ENCODE results near the gene SACS. TPM values are rescaled to one million over a fixed set of nuclear protein-coding genes. Genes with fewer than 3 reads are reported as not detected.
"Not testable (repeated sequence)": the region's sequence is repeated elsewhere in the genome, so short reads cannot be mapped to it uniquely, and the experiment has no call there.

SACS gene
- total RNA-seq, 1 donor from 2014 or later, result 150 TPM

DNA sequence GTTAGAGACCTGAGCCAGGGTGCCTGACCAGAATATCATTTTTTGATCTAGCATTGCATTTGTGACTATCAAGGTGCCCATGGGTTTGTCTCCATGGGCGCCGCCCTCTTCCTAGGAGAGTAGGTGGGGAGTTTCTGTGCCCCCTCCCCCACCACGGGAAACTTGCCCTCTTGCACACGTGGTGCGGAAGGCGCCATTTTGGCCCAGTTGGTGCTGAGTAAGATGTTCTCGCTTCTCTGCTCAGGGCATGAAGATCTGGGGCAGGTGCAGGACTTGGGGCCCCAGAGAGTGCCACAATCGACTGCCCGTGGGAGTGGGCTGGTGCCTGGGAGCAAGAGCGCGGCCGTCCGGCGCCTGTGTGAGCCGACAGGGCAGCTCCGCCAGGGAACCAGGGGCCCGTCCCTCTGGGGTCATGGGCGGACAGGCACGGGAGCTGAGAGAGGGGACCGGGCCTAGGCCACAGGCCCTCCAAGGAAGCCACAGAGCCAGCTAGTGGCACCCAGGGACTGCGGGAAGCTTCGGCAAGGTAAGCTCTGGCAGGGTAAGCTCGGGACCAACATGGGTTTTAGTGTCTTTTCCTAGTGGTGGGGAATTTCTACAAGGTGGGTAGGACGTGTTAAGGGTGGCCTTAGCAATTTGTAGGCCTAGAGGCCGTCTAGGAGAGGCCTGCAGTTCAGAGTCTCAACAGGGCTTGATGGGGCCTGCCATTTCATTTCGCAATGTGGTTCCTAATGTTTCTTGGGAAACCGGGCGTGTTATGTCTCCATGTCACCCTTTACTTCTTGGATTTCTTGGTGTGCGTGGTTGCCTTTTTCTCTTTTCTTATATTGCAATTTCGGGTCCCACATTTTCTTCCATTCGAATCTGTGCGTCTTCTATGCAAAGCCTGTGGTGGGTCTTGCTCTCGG is 14.5 kb downstream of the SACS start:
- no peak for DNase-seq (ENCODE audit: low read depth, low spot score)

DNA sequence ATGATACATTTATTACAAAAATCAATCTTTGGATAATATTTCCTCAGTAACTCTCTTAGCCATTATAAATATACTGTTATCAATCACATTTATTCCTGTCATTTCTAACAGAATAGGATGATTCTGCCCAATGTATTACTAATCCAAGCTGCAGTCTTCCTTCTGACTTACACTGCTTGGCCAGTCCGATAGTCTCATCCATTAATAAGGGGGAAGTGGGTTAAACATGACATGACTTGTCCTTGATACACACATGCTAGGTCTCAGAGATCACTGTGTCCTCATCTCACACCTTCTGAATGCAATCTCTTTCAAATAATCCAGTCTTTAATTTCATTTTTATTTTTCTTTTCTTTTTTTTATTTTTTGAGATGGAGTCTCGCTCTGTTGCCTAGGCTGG is 18.8 kb downstream of the SACS start:
- DNase-seq (ENCODE audit: low read depth, low spot score), result no peak

DNA sequence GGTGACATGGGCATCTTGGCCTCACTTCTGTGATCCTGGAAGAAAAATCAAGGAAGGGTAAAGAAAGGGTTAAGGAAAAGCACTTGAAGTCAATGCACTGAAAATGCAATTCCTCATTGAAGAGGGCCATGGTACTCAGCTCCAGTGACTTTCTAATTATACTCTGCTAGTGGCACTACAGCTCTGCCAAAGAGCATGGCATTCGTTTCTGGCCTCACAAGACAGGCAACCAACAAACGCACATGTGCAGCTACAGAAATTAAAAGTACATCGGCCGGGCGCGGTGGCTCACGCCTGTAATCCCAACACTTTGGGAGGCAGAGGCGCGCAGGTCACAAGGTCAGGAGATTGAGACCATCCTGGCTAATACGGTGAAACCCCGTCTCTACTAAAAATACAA is 21.8 kb downstream of the SACS start:
- DNase-seq (ENCODE audit: low read depth, low spot score), result no peak

DNA sequence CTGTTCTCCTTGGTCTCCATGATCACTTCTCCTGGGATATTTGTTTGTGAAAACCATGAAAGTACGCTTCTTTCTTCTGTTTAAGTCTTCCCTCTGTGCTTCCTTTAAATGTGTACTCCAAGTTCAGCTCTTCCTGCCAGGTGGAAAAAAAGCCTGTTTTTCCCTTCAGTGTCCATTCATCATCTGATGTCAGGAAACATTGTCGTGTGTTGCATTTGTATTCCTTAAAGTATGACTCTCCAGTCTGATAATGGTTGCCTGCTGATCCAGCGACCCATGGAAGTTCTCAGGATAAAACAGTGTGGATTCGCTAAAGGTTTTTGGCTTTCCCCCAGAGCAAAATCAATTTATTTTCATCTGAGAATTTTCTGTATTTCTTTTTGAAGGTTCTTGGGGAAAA is 22.3 kb downstream of the SACS start:
- DNase-seq (ENCODE audit: low read depth, low spot score), result peak; percentile 27

DNA sequence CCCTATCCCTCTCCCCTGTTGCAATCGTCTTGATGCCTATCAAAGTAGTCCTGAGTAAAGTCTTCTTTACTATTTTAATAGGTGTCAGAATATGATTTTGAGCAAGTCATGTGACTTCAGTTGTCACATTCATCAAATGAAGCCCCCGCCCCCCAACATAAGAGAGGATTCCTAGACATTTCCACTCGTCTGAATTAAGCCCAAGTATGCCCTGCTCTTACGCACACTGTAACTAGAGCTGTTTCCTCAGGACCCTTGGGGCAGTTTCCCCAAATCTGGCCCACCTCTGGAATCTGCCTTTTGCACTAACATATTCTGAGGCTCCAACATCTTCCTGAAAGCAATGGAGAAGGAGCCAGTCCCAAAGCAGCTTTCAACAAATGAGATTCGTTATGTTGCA is 25.5 kb downstream of the SACS start:
- DNase-seq (ENCODE audit: low read depth, low spot score), result no peak

DNA sequence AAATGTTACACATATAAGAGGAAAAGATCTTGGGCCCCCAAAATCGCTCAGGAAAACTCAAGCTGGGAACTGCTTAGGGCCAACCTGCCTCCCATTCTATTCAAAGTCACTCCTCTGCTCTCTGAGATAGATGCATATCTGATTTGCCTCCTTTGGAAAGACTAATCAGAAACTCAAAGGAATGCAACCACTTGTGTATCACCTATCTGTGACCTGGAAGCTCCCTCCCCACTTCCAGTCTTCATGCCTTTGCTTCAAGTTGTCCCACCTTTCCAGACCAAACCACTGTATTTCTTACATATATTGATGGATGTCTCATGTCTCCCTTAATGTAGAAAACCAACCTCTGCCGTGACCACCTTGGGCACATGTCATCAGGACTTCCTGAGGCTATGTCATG is 32.3 kb downstream of the SACS start:
- not testable (repeated sequence) for DNase-seq (ENCODE audit: low read depth, low spot score)

DNA sequence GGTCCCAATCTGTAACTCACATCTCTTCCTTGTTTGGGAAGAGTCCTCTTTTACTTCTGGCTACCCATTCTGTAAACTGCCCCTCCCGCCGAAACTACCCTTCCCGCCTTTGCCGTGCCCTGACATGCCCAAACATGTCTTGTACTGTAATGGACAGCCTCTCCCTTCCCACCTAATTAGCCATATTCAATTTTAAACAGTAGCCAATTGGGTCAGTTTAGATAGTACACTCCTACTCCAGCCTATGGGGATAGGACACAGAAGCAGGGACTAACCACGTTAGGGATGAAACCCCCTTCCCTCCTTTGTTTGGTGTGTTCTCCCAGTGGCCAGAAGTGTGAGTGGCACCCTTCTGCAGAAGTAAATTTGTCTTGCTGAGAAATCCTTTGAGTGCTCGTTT is 34.2 kb downstream of the SACS start:
- no peak for DNase-seq (ENCODE audit: low read depth, low spot score)

DNA sequence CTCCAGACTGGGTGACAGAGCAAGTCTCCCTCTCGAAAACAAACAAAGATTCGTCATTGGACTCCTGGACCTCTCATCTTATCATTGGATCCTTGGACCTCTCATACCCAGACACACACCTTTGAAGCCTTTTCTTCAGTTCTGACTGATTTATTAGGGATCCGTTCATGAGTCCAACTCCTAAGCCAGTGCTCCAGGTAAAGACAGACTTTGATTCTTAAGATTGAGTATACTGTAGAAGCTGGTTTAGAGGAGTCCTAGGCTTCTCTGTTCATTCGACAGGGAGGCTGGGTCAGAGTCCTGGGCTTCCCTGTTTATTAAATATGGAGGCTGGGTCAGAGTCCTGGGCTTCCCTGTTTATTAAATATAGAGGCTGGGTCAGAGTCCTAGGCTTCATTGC is 38.7 kb downstream of the SACS start:
- no peak for DNase-seq (ENCODE audit: low read depth, low spot score)

DNA sequence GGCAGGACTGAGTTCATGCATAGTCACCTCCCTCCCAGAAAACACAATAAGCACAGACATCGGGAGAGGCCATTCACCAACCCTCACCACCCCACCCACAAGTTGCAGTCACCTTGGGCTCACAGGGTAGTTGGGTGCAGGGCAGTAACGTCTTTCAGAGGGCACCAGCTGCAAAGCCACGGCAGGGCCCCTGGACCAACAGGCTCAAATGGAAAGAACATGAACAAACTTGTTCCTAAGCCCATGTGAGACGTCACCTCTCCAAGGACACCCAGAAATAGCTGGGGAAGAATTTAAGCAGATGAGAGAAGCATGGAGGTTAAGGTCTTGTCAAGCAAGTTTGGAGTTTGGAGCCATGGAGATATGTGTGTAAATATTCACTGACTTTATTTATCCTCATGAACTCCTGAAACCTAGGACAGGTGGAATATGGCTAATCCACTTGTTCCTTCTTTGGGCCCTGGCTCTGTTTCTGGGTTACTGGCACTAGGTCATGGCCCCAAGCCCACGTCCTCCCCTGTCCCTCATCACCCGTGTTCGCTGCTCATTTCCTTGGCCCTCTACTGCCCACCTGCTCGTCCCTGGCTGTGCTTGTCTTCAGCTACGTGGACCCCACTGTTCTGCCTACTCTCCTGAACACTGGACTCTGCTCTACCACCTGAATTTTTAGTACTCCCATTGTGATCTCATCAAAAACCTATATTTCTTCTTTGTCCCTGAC is 40.4 kb downstream of the SACS start:
- no peak for DNase-seq (ENCODE audit: low read depth, low spot score)

DNA sequence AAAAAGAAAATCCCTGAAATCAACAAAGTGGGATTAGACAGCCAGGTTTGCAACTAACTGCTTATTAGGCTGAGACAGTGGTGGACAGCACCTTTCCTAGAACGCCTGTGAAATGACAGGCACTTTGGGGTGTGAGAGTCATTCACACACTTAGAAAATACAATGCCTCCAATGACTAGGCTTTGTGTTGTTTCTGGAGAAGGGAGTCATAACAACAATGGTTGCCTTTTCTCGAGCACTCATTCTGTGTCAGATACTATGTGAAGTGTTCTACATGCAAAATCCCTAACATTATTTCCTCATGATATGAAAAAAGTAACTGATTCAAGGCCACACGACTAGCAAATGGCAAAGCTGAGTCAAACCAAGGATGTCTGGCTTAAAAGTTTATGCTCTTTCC is 41.2 kb downstream of the SACS start:
- no peak for DNase-seq (ENCODE audit: low read depth, low spot score)

DNA sequence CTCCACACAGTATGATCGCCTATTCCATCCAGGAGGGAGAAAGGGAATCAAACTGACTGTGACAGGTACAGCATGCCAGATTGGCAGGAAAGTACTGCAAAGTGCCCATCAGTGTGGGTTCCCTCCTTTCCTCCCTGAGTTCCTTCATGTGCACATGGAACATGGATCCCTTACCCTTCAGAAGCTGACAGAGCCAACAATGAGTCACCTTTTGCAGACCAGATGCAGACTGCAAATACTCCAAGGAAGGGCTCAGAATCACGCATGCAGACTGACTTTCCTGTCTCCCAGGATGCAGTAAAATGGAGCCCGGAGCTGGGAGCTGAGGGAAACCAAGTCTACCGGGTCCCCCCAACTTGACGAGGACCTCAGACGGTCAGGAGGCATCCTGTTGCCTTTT is 41.8 kb downstream of the SACS start:
- no peak for DNase-seq (ENCODE audit: low read depth, low spot score)

DNA sequence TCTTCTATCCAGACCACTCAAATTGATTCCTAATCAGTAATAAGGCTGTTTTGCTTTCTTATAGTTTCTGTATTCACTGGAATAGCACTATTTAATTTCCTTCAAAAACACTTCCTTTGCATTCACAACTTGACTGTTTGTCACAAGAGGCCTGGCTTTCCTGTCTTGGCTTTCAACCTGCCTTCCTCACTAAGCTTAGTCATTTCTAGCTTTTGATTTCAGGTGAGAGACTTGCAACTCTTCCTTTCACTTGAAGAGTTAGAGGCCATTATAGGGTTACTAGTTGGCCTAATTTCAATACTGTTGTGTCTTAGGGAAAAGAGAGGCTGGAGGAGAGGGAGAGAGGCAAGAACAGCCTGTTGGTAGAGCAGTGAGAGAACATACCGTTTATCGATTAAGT is 47.0 kb downstream of the SACS start:
- no peak for DNase-seq (ENCODE audit: low read depth, low spot score)

DNA sequence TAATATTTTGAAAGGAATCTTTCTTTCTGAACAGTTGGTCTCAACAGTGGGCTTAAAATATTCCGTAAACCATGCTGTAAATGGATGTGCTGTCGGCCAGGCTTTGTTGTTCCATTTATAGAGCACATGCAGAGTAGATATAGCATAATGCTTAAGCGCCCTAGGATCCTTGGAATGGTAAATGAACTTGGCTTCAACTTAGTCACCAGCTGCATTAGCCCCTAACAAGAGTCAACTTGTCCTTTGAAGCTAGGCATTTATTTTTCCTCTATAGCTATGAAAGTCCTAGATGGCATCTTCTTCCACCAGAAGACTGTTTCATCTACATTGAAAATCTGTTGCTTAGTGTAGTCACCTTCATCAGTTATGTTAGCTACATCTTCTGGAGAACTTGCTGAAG is 47.6 kb downstream of the SACS start:
- no peak for DNase-seq (ENCODE audit: low read depth, low spot score)

DNA sequence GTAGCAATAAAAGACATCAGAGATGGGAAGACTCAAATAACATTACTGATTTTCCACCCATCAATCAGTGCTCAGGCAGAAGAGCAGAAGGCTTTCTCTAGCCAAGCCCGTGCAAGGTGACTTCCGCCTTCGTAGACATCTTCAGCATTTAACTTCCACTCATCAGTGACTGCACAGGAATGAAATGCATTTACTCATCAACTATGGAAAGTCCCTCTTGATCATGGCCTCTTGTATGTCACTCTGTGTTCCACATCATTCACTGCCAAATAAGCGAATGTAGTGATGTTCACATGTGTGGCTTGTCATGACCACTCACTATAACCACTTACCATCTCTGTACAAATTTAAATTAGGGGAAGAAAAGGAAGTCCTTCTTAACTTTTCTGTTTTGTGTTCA is 49.4 kb downstream of the SACS start:
- DNase-seq (ENCODE audit: low read depth, low spot score), result no peak

DNA sequence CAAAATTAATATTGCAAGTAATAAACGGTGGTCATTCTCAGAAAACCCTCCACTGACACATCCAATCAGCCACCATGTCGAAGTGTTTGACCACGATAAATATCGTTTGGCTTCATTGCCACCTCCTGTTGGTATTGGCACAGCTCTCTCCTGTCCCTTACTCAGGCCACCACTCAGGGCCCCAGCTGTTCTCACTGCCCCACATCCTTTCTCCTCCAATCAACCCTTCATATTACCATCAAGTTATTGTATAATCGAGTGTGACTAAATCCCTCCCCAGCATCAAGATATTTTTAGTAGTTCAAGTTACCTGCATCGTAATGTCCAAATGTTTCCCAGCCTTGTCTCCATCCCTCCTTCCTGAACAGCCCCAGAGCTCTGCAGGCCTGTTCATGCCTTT is 50.4 kb downstream of the SACS start:
- DNase-seq (ENCODE audit: low read depth, low spot score), result no peak

DNA sequence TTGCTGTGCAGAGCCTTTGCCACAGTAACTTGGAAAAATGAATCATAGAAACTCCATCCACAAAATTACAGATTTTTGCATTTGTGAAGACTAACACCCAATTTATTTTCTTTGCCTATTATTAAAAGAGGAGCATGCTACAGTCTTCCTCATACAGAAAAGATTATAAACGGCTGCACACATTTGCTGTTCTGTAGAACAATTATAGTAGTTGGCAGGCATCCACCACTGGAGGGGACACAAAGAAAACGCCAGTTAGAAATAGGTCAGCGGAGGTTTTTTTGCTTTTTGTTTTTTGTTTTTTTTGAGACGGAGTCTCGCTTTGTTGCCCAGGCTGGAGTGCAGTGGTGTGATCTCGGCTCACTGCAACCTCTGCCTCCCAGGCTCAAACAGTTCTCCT is 51.6 kb downstream of the SACS start:
- DNase-seq (ENCODE audit: low read depth, low spot score), result no peak

DNA sequence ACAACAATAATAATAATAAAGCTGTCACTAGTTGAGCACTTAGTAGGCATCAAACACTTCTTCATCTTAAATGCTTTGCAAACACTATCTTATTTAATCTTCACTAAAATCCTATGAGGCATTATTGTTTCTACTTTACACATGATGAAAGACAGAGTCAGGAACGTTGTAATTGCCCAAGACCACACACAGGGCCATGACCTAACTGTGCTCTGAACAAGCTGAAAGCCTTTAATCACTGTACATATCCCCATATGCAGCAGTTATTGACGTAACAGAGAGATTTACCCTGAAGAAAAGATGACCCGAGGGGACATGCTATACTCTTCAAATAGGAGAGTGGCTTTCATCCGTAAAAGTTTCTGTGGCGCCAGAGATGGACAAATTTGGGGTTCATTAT is 53.0 kb downstream of the SACS start:
- DNase-seq (ENCODE audit: low read depth, low spot score), result no peak

DNA sequence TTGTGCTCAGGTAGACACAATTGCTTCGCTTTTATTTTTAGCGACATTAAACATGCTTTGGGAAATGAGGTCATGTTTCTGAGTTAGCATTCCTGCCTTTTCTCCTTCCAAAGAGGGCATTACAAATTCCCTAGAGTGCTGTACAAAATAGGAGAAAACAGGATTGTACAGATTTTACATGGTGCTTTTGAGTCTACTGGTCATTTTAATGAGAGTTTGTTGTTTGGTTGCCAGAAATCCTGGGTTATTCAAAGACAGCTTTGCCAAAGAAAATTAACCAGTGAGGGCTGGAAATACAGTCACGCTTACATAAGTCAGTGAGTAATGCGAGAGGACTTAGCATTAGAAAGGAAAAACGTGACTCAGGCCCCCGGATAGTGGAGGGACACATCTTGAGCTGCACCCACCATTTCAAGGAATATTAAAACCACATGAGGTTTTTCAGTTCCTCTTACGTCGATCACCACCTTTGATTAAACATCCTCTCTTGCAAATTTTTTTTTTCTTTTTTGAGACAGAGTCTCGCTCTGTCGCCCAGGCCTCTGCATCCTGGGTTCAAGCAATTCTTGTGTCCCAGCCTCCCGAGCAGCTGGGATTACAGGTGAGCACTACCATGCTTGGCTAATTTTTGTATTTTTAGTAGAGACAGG is 55.4 kb downstream of the SACS start:
- DNase-seq (ENCODE audit: low read depth, low spot score), result peak; percentile 85

DNA sequence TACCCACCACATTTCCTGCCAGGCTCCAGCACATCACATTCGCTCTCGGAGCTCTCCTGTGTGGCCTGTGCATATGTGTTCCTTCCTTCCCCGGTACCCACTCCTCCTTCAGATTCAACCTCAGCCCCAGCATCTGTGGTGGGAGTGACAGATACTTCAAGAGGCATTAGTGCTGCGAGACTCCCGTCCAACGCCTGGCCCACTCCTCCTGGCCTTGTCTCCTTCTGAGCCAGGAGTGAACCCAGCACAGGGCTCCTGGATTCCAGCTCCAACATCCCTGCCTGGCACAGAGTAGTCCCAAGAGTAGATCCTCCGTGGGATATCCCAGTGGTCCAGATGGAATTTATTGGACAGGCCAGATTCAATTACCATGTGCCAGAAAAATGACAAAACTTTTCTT is 55.9 kb downstream of the SACS start:
- DNase-seq (ENCODE audit: low read depth, low spot score), result no peak

DNA sequence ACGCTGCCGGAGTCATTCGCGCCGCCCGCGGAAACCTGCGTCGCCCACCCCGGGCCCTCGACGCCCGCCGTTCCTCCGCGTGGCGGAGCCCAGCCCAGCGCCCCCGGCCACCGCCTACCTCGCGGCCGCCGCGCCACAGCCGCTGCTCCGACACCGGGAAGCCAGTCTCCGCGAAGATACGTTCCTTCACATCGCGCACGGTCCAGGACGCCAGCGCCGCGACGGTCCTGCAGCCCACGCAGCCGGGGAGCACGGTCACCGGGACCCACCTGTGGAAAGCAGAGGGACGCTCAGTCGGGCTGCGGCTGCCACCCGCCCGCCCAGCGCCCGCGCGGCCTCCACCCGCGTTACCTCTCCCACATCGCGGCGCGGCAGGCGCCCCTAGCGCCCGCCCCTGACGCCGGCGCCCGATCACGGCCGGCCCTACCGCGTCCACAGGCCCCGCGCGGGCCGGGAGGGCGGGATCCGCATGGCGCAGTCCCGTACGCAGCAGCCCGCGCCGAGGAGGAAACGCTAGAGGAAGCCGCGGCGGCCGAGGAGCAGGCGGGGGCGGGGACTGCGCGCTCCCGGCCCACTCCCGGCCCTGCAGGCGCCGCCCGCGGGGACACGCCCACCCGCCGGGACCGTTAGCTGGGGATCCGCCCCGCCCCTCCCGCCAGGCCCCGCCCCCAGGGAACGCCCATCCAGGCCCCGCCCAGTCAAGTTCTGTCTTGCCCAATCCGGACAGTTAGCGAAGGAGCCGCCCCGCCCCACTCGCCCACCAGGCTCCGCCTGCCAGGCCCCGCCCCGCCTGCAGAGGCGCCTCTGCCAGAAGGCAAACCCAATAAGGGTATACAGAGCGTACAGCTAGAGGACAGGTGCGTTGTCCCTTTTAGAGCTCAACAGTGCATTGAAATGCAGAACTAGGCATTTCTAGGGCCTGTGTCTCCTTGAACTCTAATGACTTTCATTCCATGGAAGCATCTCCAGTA is 58.2 kb downstream of the SACS start:
- peak; percentile 78 for DNase-seq (ENCODE audit: low read depth, low spot score)

DNA sequence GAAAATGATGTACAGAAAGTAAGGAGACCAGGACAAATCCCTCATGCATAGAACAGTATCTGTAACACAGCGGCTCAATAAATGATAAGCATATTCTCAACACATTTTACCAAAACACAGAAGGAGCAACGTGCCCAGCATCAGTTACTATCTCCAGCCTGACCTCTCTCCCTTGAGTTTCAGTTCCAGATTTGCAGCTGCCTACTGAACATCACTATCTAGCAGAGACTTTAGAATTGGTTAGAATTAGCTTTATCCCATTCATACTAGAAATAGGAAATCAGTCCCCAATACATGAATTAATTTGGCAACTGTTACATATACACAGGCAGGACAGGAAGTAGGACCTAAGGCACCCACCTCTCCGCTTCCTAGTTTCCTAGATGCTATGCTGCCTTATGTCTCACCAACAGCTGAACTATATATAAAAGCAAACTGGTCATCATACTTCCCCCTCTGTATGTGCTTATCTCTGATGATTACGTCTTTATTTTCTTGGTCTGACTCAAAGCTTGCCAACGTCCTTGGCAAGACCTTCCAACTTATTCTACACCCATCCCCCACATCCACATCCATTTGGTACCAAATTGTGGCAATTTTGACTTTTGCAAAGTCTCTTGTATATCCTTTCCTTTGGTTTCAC is 61.1 kb downstream of the SACS start:
- DNase-seq (ENCODE audit: low read depth, low spot score), result no peak

Data from pulmonary artery endothelial cell (primary cell).